B cell (primary cell): Measurements from ENCODE around the gene ZNF827. TPM values are rescaled to one million over a fixed set of nuclear protein-coding genes. Genes with fewer than 3 reads are reported as not detected.
A peak's percentile ranks its signal among the peaks of the same experiment; 100 is the strongest.

ENCODE experiments used
- ATAC-seq: fragments of 200-7000 bp; cut with Tn5 transposase; one replicate; pipeline ENCODE4 v1.10.0; 2021; ENCODE audit warnings: low read depth, mild to moderate bottlenecking, moderate number of reproducible peaks, moderate library complexity
- CTCF ChIA-PET: fragments of 350-600 bp; sonication (Branson Sonifier 250); formaldehyde crosslinking; loops from one replicate; lab custom pipeline; 2021; ENCODE audit warnings: antibody characterized with exemption, inconsistent platforms; lab: Charles Lee
- POLR2A ChIA-PET: fragments of 350-600 bp; sonication (Branson Sonifier 250); formaldehyde crosslinking; loops from one replicate; lab custom pipeline; 2021; ENCODE audit warnings: antibody characterized with exemption; lab: Charles Lee
- DNase-seq: peaks from one replicate; pipeline ENCODE4 v3.0.0; 2013
- H2AFZ ChIP-seq: 2 replicates; pipeline ENCODE4 v1.6.1; 2012; ENCODE audit warnings: mild to moderate bottlenecking, low read depth, low read length; ENCODE audit not compliant: insufficient read depth, poor library complexity, severe bottlenecking
- H3K27ac ChIP-seq, 2 donors: 1 replicate in 1 of 2; 2 replicates in 1 of 2; pipeline ENCODE4 v1.5.1; 2012 to 2013; ENCODE audit warnings: low read length in 2 of 2, mild to moderate bottlenecking in 2 of 2, moderate library complexity in 1 of 2
- H3K27me3 ChIP-seq, 4 experiments: fragments of 200-600 bp in 1 of 4; sonication (generic) in 1 of 4; replicated peaks in 1 of 4; 1 replicate in 2 of 4; 2 replicates in 2 of 4; pipeline versions ENCODE4 v1.6.1 to v1.7.0; 2013 to 2016; ENCODE audit warnings: low read length in 3 of 4, mild to moderate bottlenecking in 2 of 4, mixed read lengths in 1 of 4, moderate library complexity in 1 of 4; ENCODE audit not compliant: insufficient read depth in 4 of 4, control insufficient read depth in 3 of 4; ENCODE audit errors: control extremely low read depth in 1 of 4
- H3K36me3 ChIP-seq, 2 experiments: replicated peaks in 1 of 2; 1 replicate in 1 of 2; 2 replicates in 1 of 2; pipeline versions ENCODE4 v1.6.1 to v1.7.1; 2013; ENCODE audit warnings: low read length in 1 of 2; ENCODE audit not compliant: insufficient read depth in 2 of 2, control insufficient read depth in 1 of 2; ENCODE audit errors: control extremely low read depth in 1 of 2, extremely low read depth in 1 of 2
- H3K4me1 ChIP-seq, 2 donors: fragments of 200-600 bp in 1 of 2; sonication (generic) in 1 of 2; 1 replicate in 1 of 2; 2 replicates in 1 of 2; pipeline versions ENCODE4 v1.5.1 to v1.6.1; 2013 to 2017; ENCODE audit warnings: low read length in 2 of 2; ENCODE audit not compliant: control insufficient read depth in 2 of 2, insufficient read depth in 2 of 2
- H3K4me2 ChIP-seq: replicated peaks from 2 replicates; pipeline ENCODE3; 2012; ENCODE audit warnings: mild to moderate bottlenecking, low read depth, low read length; ENCODE audit not compliant: poor library complexity, severe bottlenecking
- H3K4me3 ChIP-seq, 5 experiments: fragments of 200-600 bp in 1 of 5; sonication (generic) in 1 of 5; 1 replicate in 3 of 5; 2 replicates in 2 of 5; pipeline versions ENCODE4 v1.5.1 to v1.7.0; 2011 to 2016; ENCODE audit warnings: low read length in 4 of 5, mild to moderate bottlenecking in 4 of 5, low read depth in 2 of 5, control low read depth in 1 of 5, moderate library complexity in 1 of 5; ENCODE audit not compliant: insufficient read depth in 1 of 5; ENCODE audit errors: control extremely low read depth in 1 of 5, extremely low read depth in 1 of 5
- H3K79me2 ChIP-seq: fragments of 200-600 bp; sonication (generic); one replicate; pipeline ENCODE4 v1.6.0; 2016; ENCODE audit warnings: low read length; ENCODE audit not compliant: control insufficient read depth, insufficient read depth
- H3K9ac ChIP-seq: fragments of 200-600 bp; sonication (generic); 2 replicates; pipeline ENCODE4 v1.6.1; 2017; ENCODE audit warnings: mild to moderate bottlenecking, low read length, moderate library complexity
- H3K9me3 ChIP-seq, 3 donors: one replicate each; pipeline versions ENCODE4 v1.6.1 to v1.7.1; 2013; ENCODE audit warnings: low read length in 2 of 3; ENCODE audit not compliant: control insufficient read depth in 2 of 3, insufficient read depth in 1 of 3; ENCODE audit errors: control extremely low read depth in 1 of 3
- H4K20me1 ChIP-seq: 2 replicates; pipeline ENCODE4 v1.6.0; 2012; ENCODE audit warnings: mild to moderate bottlenecking, low read length; ENCODE audit not compliant: insufficient read depth, control insufficient read depth, poor library complexity, severe bottlenecking
- H3K27ac Mint-ChIP-seq: one replicate; pipeline ENCODE4 v1.8.0; 2021; ENCODE audit warnings: mixed read lengths
- H3K27me3 Mint-ChIP-seq: one replicate; pipeline ENCODE4 v1.8.0; 2021; ENCODE audit warnings: mixed read lengths
- H3K4me1 Mint-ChIP-seq: one replicate; pipeline ENCODE4 v1.8.0; 2021; ENCODE audit warnings: mixed read lengths
- H3K4me3 Mint-ChIP-seq: one replicate; pipeline ENCODE4 v1.8.0; 2021; ENCODE audit warnings: mixed read lengths
- H3K9me3 Mint-ChIP-seq: one replicate; pipeline ENCODE4 v1.8.0; 2022; ENCODE audit warnings: mixed read lengths; ENCODE audit not compliant: insufficient read depth
- CTCF ChIP-seq: fragments of 200-600 bp; IDR thresholded peaks from one replicate; pipeline ENCODE4 v1.8.0; 2022; ENCODE audit warnings: antibody characterized with exemption, mild to moderate bottlenecking
- EZH2 ChIP-seq: IDR thresholded peaks from 2 replicates; pipeline ENCODE4 v1.6.1; 2012; ENCODE audit warnings: borderline replicate concordance, low read depth, mild to moderate bottlenecking, moderate library complexity, low read length; ENCODE audit not compliant: insufficient read depth, poor library complexity, severe bottlenecking
- WGBS: methylation state at CpG from one replicate; pipeline ENCODE4 v1.1.5; 2013; ENCODE audit warnings: missing lambda C conversion rate; ENCODE audit not compliant: insufficient coverage; 5-methylcytosine and 5-hydroxymethylcytosine counted together
- intact Hi-C: fragments of 100-400 bp; cut with micrococcal nuclease; formaldehyde crosslinking; loops from one replicate; pipeline ENCODE4 v1.10.0; 2022
- polyA plus RNA-seq: library from polyadenylated mRNA; depleted of rRNA; stranded (reverse); fragments of >200 nt; gene quantifications from 2 replicates; pipeline ENCODE4 v1.2.3, GENCODE V29; 2012
- total RNA-seq, 2 donors: library from RNA; stranded (reverse); fragments of 120-200 nt in 1 of 2; gene quantifications; 1 replicate in 1 of 2; 2 replicates in 1 of 2; pipeline versions ENCODE4 v1.2.3 to v1.2.4, GENCODE V29; 2013 to 2022

The ZNF827 gene
- total and polyA plus RNA-seq, 2 donors (not counting 1 experiment from before 2014, with no cell fraction given): 20.6 to 30.1 TPM

- Mint-ChIP-seq H3K27ac (no peak overlapping the region), H3K9me3 (no peaks in the 10 kb centered on the region), H3K27me3 (no peaks in the 10 kb centered on the region), H3K4me1 (peaks cover 40% of the 10 kb centered on the region), H3K4me3 (no peak overlapping the region)
- intact Hi-C loops: no loop called here
- Histone ChIP-seq H3K4me1 (peaks cover 10 to 12% of the 10 kb centered on the region in 2 donors), H3K27me3 (no peaks in the 10 kb centered on the region), H3K4me2 (no peak overlapping the region), H4K20me1 (no peaks in the 10 kb centered on the region), H3K36me3 (peaks cover 0 to 9% of the 10 kb centered on the region in 2 experiments), H2AFZ (no peak overlapping the region), H3K9ac (no peak overlapping the region), H3K27ac (no peak overlapping the region), H3K4me3 (no peak overlapping the region), H3K9me3 (no peaks in the 10 kb centered on the region), H3K79me2 (peaks cover 5% of the 10 kb centered on the region)
- TF ChIP-seq EZH2 (no peak), CTCF (peak; percentile 15)
- no CpG with 5 or more reads among the region's 2 CpGs for WGBS
- CTCF ChIA-PET: interaction anchor here (1.0 to 1.6 kb wide), 2 partner anchors 17 to 19 kb away, joined by 3 to 6 read pairs; no protein-coding TSS in a partner anchor
- ATAC-seq (no peak), DNase-seq (no peak)
- POLR2A ChIA-PET: no interaction called here
Measured at GRCh38 chr4:145888393-145888792, 50.2 kb downstream of the ZNF827 start.

- ChIA-PET POLR2A (no interaction called here), CTCF (interaction anchor here (0.8 to 1.6 kb wide), 2 partner anchors 9 to 18 kb away, joined by 4 to 6 read pairs; no protein-coding TSS in a partner anchor)
- Mint-ChIP-seq H3K4me3 (no peak overlapping the region), H3K9me3 (no peaks in the 10 kb centered on the region), H3K4me1 (peaks cover 47% of the 10 kb centered on the region), H3K27ac (peak overlapping the region; percentile 1), H3K27me3 (no peaks in the 10 kb centered on the region)
- DNase-seq: peak; percentile 8
- intact Hi-C loops: no loop called here
- 76% methylated on average over 9 of the region's 11 CpGs for WGBS
- Histone ChIP-seq H3K27me3 (no peaks in the 10 kb centered on the region), H3K27ac (no peak overlapping the region), H2AFZ (no peak overlapping the region), H3K9me3 (no peaks in the 10 kb centered on the region), H3K79me2 (peaks cover 7% of the 10 kb centered on the region), H4K20me1 (no peaks in the 10 kb centered on the region), H3K4me3 (no peak overlapping the region), H3K4me2 (no peak overlapping the region), H3K36me3 (peaks cover 0 to 9% of the 10 kb centered on the region in 2 experiments), H3K9ac (no peak overlapping the region), H3K4me1 (peaks cover 12 to 16% of the 10 kb centered on the region in 2 donors)
- ATAC-seq: no peak
- TF ChIP-seq EZH2 (no peak), CTCF (no peak)
Measured at GRCh38 chr4:145887241-145887991, 51.2 kb downstream of the ZNF827 start.
